Activated CD4-positive, alpha-beta T cell treated with anti-CD3 and anti-CD28 coated beads for 24 hours (primary cell): ENCODE results near the gene CTSD.
"Not testable (repeated sequence)": the region's sequence is repeated elsewhere in the genome, so short reads cannot be mapped to it uniquely, and the experiment has no call there.

Source experiments
- DNase-seq, 2 donors: peaks; one replicate each; pipeline ENCODE4 v3.0.0-alpha.2; 2020; ENCODE audit warnings: low read depth in 2 of 2

Gene CTSD

GRCh38 chr11:1763796-1764661 is at the start of gene CTSD:
Gene CTSD (minus strand): TSS chr11:1763927. CDS start chr11:1763859, 68 bp downstream.
- peak; percentile 83 to 86 for DNase-seq

GRCh38 chr11:1813356-1813755 is 49.6 kb upstream of the CTSD start:
- DNase-seq = not testable (repeated sequence)

GRCh38 chr11:1812801-1813200 is 49.1 kb upstream of the CTSD start:
- no peak for DNase-seq

GRCh38 chr11:1812274-1812673 is 48.5 kb upstream of the CTSD start:
- DNase-seq = no peak

GRCh38 chr11:1810761-1811160 is 47.0 kb upstream of the CTSD start:
- no peak for DNase-seq

- DNase-seq = no peak
These were observed 43.7 kb upstream of the CTSD start for GRCh38 chr11:1807264-1807995.

GRCh38 chr11:1805525-1805924 is 41.8 kb upstream of the CTSD start:
- no peak for DNase-seq

GRCh38 chr11:1803835-1804519 is 40.2 kb upstream of the CTSD start:
- DNase-seq = not testable (repeated sequence)

GRCh38 chr11:1803246-1803645 is 39.5 kb upstream of the CTSD start:
- DNase-seq = no peak

GRCh38 chr11:1797391-1798125 is 33.8 kb upstream of the CTSD start:
- no peak for DNase-seq

GRCh38 chr11:1796413-1797011 is 32.8 kb upstream of the CTSD start:
- no peak for DNase-seq

GRCh38 chr11:1793081-1793480 is 29.4 kb upstream of the CTSD start:
- no peak for DNase-seq

- no peak for DNase-seq
These were observed 28.7 kb upstream of the CTSD start for GRCh38 chr11:1792461-1792860.

GRCh38 chr11:1791912-1792311 is 28.2 kb upstream of the CTSD start:
- DNase-seq = no peak

GRCh38 chr11:1786466-1786865 is 22.7 kb upstream of the CTSD start:
- DNase-seq = no peak

GRCh38 chr11:1785749-1786413 is 22.2 kb upstream of the CTSD start:
- no peak for DNase-seq

- no peak for DNase-seq
These were observed 21.3 kb upstream of the CTSD start for GRCh38 chr11:1784761-1785650.

- DNase-seq = no peak
These were observed 20.2 kb upstream of the CTSD start for GRCh38 chr11:1783725-1784529.
